Activated CD4-positive, alpha-beta T cell treated with anti-CD3 and anti-CD28 coated beads, Interleukin-2, amount 50 U/mL, for 24 hours (primary cell): ENCODE measurements around the gene DPM1.

Experiments used
- DNase-seq, 2 donors: peaks; one replicate each; pipeline ENCODE4 v3.0.0-alpha.2; 2020; ENCODE audit warnings: low read depth in 1 of 2, low spot score in 1 of 2

DPM1 gene

GRCh38 chr20:50900261-50900660 is 58.1 kb downstream of the DPM1 start:
- no peak for DNase-seq

GRCh38 chr20:50898475-50898874 is 59.9 kb downstream of the DPM1 start:
- no peak for DNase-seq

- no peak for DNase-seq
These were observed 63.1 kb downstream of the DPM1 start for GRCh38 chr20:50895111-50895830.

- no peak for DNase-seq
These were observed 64.7 kb downstream of the DPM1 start for GRCh38 chr20:50893620-50894019.

- no peak for DNase-seq
These were observed 65.9 kb downstream of the DPM1 start for GRCh38 chr20:50892394-50892793.

GRCh38 chr20:50891138-50891537 is 67.2 kb downstream of the DPM1 start:
- DNase-seq, result no peak

GRCh38 chr20:50887576-50887975 is 70.8 kb downstream of the DPM1 start:
- DNase-seq, result no peak

- DNase-seq, result no peak
These were observed 72.0 kb downstream of the DPM1 start for GRCh38 chr20:50886184-50886790.

- DNase-seq, result no peak
These were observed 72.6 kb downstream of the DPM1 start for GRCh38 chr20:50885781-50886180.

- no peak for DNase-seq
These were observed 73.3 kb downstream of the DPM1 start for GRCh38 chr20:50885068-50885467.
